Lower leg skin (tissue), 4 donors: ENCODE results near the gene TRIM41. TPM values are rescaled to one million over a fixed set of nuclear protein-coding genes. Genes with fewer than 3 reads are reported as not detected.

Experiments used
- DNase-seq, 2 donors: peaks; one replicate each; pipeline ENCODE4 v3.0.0-alpha.2; 2019; ENCODE audit warnings: low spot score in 2 of 2
- H3K4me3 ChIP-seq: fragments of 200-600 bp; sonication (generic); 2 replicates; pipeline ENCODE4 v1.5.1; 2017; ENCODE audit warnings: mild to moderate bottlenecking, low read depth; ENCODE audit not compliant: poor library complexity, severe bottlenecking
- POLR2A ChIP-seq, 2 donors: fragments of 450-650 bp; IDR thresholded peaks; one replicate each; pipeline ENCODE4 v1.6.1; 2016 to 2017; ENCODE audit warnings: antibody characterized with exemption in 2 of 2, mild to moderate bottlenecking in 1 of 2, moderate library complexity in 1 of 2
- WGBS, 2 donors: methylation state at CpG; one replicate each; pipeline ENCODE4 v1.1.5; 2018; 5-methylcytosine and 5-hydroxymethylcytosine counted together
- intact Hi-C: fragments of 100-400 bp; cut with DNase I; formaldehyde crosslinking; loops from one replicate; pipeline ENCODE4 v1.15.0; 2023; ENCODE audit warnings: low total_unique reads
- total RNA-seq, 4 donors: library from RNA; depleted of rRNA; stranded (reverse); fragments of >200 nt; gene quantifications; one replicate each; pipeline ENCODE4 v1.1.0, GENCODE V29; 2016
- TF ChIP-seq, protein P1 (sequence below), 3 donors: fragments of 450-650 bp; IDR thresholded peaks; one replicate each; pipeline ENCODE4 v1.5.1; 2016; ENCODE audit warnings: antibody characterized with exemption in 3 of 3, mild to moderate bottlenecking in 3 of 3, moderate library complexity in 2 of 3

The TRIM41 gene
- total RNA-seq, 4 donors from 2014 or later, result 14.7 to 19.8 (median 18.0) TPM

DNA sequence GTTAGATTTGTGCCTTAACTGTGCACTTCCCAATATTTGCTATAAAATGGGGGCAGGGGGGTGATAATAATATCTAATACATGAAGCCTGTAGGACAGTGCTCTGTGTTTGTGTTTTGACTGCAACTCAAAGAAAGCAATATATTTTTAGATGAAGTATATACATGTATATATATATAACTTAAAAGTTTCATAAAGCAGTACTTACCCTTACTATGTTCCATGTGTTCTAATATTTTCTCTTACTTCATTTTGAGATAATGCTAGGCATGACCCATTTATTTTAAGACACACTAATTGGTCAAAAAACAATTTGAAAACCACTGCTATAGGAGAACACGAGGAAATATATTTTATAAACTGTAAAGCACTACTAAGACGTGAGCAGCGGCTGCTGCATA, 35.5 kb downstream of the TRIM41 start:
- 66 to 72% methylated on average over 3 of the region's 3 CpGs for WGBS, 2 donors
- intact Hi-C loops, result no loop called here
- H3K4me3 ChIP-seq, result no peak overlapping the region

DNA sequence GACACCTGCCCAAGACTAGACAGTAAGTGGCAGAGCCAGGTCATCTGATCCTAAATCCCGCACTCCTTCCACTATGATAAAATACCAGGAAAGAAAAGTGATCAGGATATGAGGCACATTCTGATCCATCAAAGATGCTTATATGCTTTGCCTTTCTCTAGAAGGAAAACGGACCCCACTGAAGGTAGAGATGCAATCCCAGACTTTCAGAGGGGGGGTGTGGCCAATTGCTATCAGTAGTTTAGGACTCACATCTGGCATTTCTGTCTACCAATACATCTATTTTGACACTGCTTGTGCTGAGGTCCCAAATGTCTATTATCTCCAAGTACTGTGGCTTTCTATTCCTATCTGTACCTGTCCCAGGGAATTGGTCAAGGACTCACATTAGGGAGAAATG, 36.2 kb downstream of the TRIM41 start:
- H3K4me3 ChIP-seq, result no peak overlapping the region
- 39 to 40% methylated on average over 2 of the region's 2 CpGs for WGBS, 2 donors
- no peak for TF ChIP-seq POLR2A (IDR thresholded peaks at IDR 0.05)
- TF ChIP-seq, protein P1, sequence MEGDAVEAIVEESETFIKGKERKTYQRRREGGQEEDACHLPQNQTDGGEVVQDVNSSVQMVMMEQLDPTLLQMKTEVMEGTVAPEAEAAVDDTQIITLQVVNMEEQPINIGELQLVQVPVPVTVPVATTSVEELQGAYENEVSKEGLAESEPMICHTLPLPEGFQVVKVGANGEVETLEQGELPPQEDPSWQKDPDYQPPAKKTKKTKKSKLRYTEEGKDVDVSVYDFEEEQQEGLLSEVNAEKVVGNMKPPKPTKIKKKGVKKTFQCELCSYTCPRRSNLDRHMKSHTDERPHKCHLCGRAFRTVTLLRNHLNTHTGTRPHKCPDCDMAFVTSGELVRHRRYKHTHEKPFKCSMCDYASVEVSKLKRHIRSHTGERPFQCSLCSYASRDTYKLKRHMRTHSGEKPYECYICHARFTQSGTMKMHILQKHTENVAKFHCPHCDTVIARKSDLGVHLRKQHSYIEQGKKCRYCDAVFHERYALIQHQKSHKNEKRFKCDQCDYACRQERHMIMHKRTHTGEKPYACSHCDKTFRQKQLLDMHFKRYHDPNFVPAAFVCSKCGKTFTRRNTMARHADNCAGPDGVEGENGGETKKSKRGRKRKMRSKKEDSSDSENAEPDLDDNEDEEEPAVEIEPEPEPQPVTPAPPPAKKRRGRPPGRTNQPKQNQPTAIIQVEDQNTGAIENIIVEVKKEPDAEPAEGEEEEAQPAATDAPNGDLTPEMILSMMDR (IDR thresholded peaks at IDR 0.05), result no peak
- intact Hi-C loops, result no loop called here
- peak in 1 of 2 donors; percentile 56 for DNase-seq

More for the DNA sequence above, 35.5 kb downstream of the TRIM41 start:
- DNase-seq, result no peak
- TF ChIP-seq, protein P1 (IDR thresholded peaks at IDR 0.05), result no peak
- no peak for TF ChIP-seq POLR2A (IDR thresholded peaks at IDR 0.05)

DNA sequence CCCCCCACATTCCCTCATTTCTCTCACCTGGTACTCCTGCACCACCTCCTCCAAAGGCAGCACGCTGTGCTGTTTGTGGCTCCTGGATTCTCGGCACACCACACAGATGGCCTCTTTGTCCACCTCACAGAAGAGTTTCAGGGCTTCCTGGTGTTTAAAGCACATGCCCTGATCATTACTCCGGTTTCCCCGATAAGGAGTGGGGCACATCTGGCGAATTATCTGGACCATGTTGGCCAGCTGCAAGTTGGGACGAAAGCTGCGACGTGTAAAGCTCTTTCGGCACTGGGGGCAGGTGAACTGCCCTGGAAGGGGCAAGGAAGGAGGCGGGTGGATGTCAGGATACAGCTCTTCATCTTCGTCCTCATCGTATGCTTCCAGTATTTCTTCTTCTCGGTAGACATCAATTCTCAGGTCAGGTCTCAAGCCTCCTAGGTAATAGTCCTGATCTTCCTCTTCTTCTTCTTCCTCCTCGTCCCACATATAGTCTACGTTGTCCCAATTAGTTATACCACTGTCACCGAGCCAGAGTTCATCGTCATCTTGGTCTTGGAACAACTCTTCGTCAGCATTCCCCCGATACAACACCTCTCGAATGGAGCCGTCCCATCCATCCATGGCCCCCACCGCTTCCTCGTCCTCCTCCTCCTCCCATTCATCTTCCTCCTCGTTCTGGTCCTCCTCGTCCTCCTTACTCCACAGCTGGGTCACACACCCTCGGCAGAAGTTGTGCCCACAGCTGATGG, 37.1 kb downstream of the TRIM41 start:
- WGBS, 2 donors, result 1% methylated on average over 26 of the region's 26 CpGs
- no peak for TF ChIP-seq POLR2A (IDR thresholded peaks at IDR 0.05)
- TF ChIP-seq, protein P1 (IDR thresholded peaks at IDR 0.05), result no peak
- peak; percentile 24 to 83 for DNase-seq
- intact Hi-C loops, result no loop called here
- peak overlapping the region; percentile 98 for H3K4me3 ChIP-seq

DNA sequence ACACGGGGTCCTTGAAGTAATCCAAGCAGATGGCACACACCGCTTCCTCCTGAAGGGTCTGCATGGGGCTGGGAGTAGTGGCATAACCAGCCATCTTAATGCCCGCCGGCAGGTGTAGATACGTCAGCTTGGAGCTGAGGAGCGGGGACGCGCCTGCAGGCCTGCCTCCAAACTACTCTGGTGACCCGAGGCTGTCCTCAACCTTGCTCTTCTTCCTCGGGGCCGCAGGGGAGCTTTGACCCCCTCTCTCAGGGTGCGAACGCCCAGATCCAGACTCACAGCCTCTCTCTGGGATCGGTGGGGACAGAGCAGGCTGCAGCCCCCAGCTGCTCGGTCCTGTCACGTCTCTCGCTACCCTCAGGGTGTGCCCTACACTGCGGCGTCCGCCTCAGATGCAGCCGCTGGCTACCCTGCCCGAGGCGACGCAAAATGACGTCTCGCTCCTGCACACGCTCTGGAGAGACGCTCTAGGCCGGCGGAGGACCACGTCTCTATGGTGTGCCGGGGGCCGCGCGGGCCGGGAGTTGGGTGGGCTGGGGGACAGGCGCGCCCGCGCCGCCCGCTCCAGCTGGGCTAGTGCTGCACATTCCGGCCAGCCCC, 37.7 kb downstream of the TRIM41 start, which contains the start of gene TRIM52:
TSS of gene TRIM52 (minus strand) at position 424 of the 600 bp plus-strand sequence. CDS start at position 94, 330 bp downstream.
- peak within 1 kb of the TSS; percentile 98 for H3K4me3 ChIP-seq
- WGBS, 2 donors, result 0 to 1% methylated on average over 13 to 19 of the region's 43 CpGs
- TF ChIP-seq, protein P1 (IDR thresholded peaks at IDR 0.05), result no peak
- TF ChIP-seq POLR2A (IDR thresholded peaks at IDR 0.05), result peak in 1 of 2 donors; percentile 15
- DNase-seq, result peak; percentile 81 to 97
- intact Hi-C loops, result no loop called here

DNA sequence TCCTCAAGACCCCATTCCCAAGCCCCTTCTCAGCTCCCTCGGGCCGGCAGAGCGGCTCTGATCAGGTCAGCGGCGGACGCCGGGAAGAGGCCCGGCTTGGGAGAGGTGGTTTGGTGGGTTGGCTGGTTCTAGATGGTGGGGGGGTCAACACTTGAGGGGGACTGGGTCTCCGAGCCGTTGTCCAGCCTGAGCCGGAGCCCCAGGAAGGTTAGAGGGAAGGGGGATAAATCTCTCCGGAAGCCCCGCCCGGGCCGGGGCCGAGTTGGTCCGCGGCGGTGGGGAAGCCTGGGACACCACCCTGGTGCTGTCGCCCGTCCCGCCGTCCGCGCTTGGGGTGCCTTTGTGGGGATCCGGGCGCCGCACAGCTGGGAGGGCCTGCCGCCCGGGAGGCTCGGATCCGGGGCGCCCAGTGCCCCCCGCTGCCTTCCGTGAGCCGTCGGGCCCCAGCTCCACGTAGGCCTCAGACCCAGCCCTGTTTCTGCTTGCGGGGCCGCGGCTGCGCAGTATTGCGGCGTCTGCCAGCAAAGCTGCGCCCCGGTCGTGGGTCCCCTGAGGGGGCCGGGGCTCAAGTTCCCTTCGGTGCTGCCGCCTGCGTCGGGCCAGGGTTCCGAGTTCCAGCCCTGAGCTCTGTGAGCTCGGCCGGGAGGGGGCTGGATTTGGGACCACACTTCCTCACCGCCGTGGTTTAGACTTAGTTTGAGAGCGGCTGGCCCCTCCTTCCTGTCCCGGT, 38.4 kb downstream of the TRIM41 start:
- peak overlapping the region; percentile 98 for H3K4me3 ChIP-seq
- TF ChIP-seq, protein P1 (IDR thresholded peaks at IDR 0.05), result no peak
- no peak for TF ChIP-seq POLR2A (IDR thresholded peaks at IDR 0.05)
- intact Hi-C loops, result no loop called here
- 0% methylated on average over 21 to 41 of the region's 59 CpGs for WGBS, 2 donors
- peak; percentile 71 to 94 for DNase-seq
